HCT116 (cell line): Measurements from ENCODE around the gene DIAPH3. TPM values are rescaled to one million over a fixed set of nuclear protein-coding genes. Genes with fewer than 3 reads are reported as not detected.

Experiments used
- ATAC-seq: fragments of 200-7000 bp; cut with Tn5 transposase; 2 replicates; pipeline ENCODE4 v1.9.1; 2020; ENCODE audit warnings: mild to moderate bottlenecking, moderate library complexity
- BruUV-seq: library from RNA; stranded (reverse); fragments of 400-500 nt; replicated peaks from 2 replicates; lab custom pipeline; 2021; lab: Mats Ljungman, UMichigan
- CTCF ChIA-PET: fragments of 300-600 bp; sonication (Branson Sonifier 250); formaldehyde crosslinking; loops from one replicate; lab custom pipeline; 2021; ENCODE audit warnings: antibody characterized with exemption; lab: Charles Lee
- POLR2A ChIA-PET: fragments of 300-600, 350-600 bp; sonication (Branson Sonifier 250); formaldehyde crosslinking; loops from one replicate; lab custom pipeline; 2021; ENCODE audit warnings: antibody characterized with exemption; lab: Charles Lee
- RAD21 ChIA-PET, 2 experiments: fragments of 300-600 bp; sonication (Branson Sonifier 250); formaldehyde crosslinking; loops; one replicate each; lab custom pipeline; 2023; ENCODE audit warnings: low total read pairs in 2 of 2; ENCODE audit not compliant: uncharacterized antibody in 2 of 2, unreplicated experiment in 2 of 2, low non-redundant PET in 1 of 2; lab: Charles Lee
- DNase-seq: peaks from one replicate; pipeline ENCODE4 v3.0.0-alpha.2; 2010; ENCODE audit warnings: low read depth, low spot score
- H2AFZ ChIP-seq: fragments of 200-600 bp; shearing (Covaris generic), sonication (generic); 2 replicates; pipeline ENCODE4 v1.6.1; 2017; ENCODE audit warnings: low read depth, mixed run types, mixed read lengths, antibody characterized with exemption, low read length; ENCODE audit not compliant: poor library complexity, severe bottlenecking
- H3K27ac ChIP-seq: 2 replicates; pipeline ENCODE4 v1.5.1; 2012; ENCODE audit warnings: low read depth, low read length
- H3K27me3 ChIP-seq: fragments of 200-600 bp; sonication (generic); 2 replicates; pipeline ENCODE4 v1.6.1; 2016; ENCODE audit warnings: mixed run types, low read length, mixed read lengths; ENCODE audit not compliant: insufficient read depth
- H3K36me3 ChIP-seq, 2 experiments: fragments of 200-500 bp in 1 of 2; fragments of 200-600 bp in 1 of 2; sonication (Bioruptor generic) in 1 of 2; sonication (generic) in 1 of 2; 2 replicates each; pipeline versions ENCODE4 v1.5.1 to v1.6.1; 2014 to 2016; ENCODE audit warnings: low read length in 2 of 2, inconsistent platforms in 1 of 2, mixed read lengths in 1 of 2, mixed run types in 1 of 2; ENCODE audit not compliant: insufficient read depth in 2 of 2, control insufficient read depth in 1 of 2
- H3K4me1 ChIP-seq, 2 experiments: fragments of 200-600 bp in 1 of 2; sonication (generic) in 1 of 2; 2 replicates each; pipeline versions ENCODE4 v1.5.1 to v1.6.1; 2012 to 2017; ENCODE audit warnings: low read length in 2 of 2, inconsistent platforms in 1 of 2, mild to moderate bottlenecking in 1 of 2, mixed read lengths in 1 of 2, mixed run types in 1 of 2, moderate library complexity in 1 of 2; ENCODE audit not compliant: insufficient read depth in 2 of 2, control insufficient read depth in 1 of 2
- H3K4me2 ChIP-seq: fragments of 200-600 bp; sonication (generic); 2 replicates; pipeline ENCODE4 v1.6.1; 2017; ENCODE audit warnings: mixed run types, low read length, mixed read lengths
- H3K4me3 ChIP-seq, 2 experiments: fragments of 200-600 bp in 1 of 2; sonication (generic) in 1 of 2; replicated peaks in 1 of 2; 2 replicates each; pipeline ENCODE4 v1.5.1; 2011 to 2016; ENCODE audit warnings: low read length in 2 of 2, control low read depth in 1 of 2, low read depth in 1 of 2, mild to moderate bottlenecking in 1 of 2, mixed read lengths in 1 of 2, mixed run types in 1 of 2
- H3K79me2 ChIP-seq: fragments of 200-600 bp; sonication (generic); 2 replicates; pipeline ENCODE4 v1.6.1; 2017; ENCODE audit warnings: mild to moderate bottlenecking, mixed run types, low read length, moderate library complexity, mixed read lengths; ENCODE audit not compliant: insufficient read depth
- H3K9ac ChIP-seq: fragments of 200-600 bp; sonication (generic); 2 replicates; pipeline ENCODE4 v1.6.1; 2016; ENCODE audit warnings: low read length, mixed read lengths
- H3K9me2 ChIP-seq: fragments of 200-600 bp; sonication (generic), shearing (Covaris generic); 2 replicates; pipeline ENCODE4 v1.6.1; 2017; ENCODE audit warnings: mixed run types, mild to moderate bottlenecking, moderate library complexity; ENCODE audit not compliant: insufficient read depth
- H3K9me3 ChIP-seq, 2 experiments: fragments of 200-500 bp in 1 of 2; fragments of 200-600 bp in 1 of 2; sonication (Bioruptor generic) in 1 of 2; sonication (generic) in 1 of 2; 2 replicates each; pipeline ENCODE4 v1.6.1; 2014 to 2017; ENCODE audit warnings: low read length in 2 of 2, mixed read lengths in 2 of 2, inconsistent platforms in 1 of 2, low read depth in 1 of 2, mild to moderate bottlenecking in 1 of 2, mixed run types in 1 of 2, moderate library complexity in 1 of 2; ENCODE audit not compliant: control insufficient read depth in 1 of 2, insufficient read depth in 1 of 2
- H4K20me1 ChIP-seq: fragments of 200-600 bp; sonication (generic), shearing (Covaris generic); 2 replicates; pipeline ENCODE4 v1.6.1; 2017; ENCODE audit warnings: mixed run types, mild to moderate bottlenecking, moderate library complexity; ENCODE audit not compliant: insufficient read depth
- EZH2phosphoT487 ChIP-seq: fragments of 200-600 bp; IDR thresholded peaks from 2 replicates; pipeline ENCODE4 v1.6.1; 2018; ENCODE audit warnings: antibody characterized with exemption, borderline replicate concordance
- MAX ChIP-seq: IDR thresholded peaks from 2 replicates; pipeline ENCODE4 v1.6.1; 2012
- POLR2A ChIP-seq: IDR thresholded peaks from 2 replicates; pipeline ENCODE4 v1.7.0; 2011; ENCODE audit warnings: borderline replicate concordance; ENCODE audit not compliant: insufficient read depth, insufficient read length; ENCODE audit errors: extremely low read depth
- REST ChIP-seq: IDR thresholded peaks from 2 replicates; pipeline ENCODE4 v1.6.1; 2012; ENCODE audit warnings: low read depth
- TCF7L2 ChIP-seq: IDR thresholded peaks from 2 replicates; pipeline ENCODE4 v1.7.0; 2011; ENCODE audit warnings: borderline replicate concordance, inconsistent platforms; ENCODE audit not compliant: insufficient read depth, insufficient read length; ENCODE audit errors: extremely low read depth
- YY1 ChIP-seq: IDR thresholded peaks from 2 replicates; pipeline ENCODE4 v1.6.1; 2011; ENCODE audit warnings: low read length, low read depth, moderate library complexity, mild to moderate bottlenecking; ENCODE audit not compliant: insufficient replicate concordance; ENCODE audit errors: extremely low read depth
- ZFX ChIP-seq: fragments of 450-650 bp; IDR thresholded peaks from 2 replicates; pipeline ENCODE4 v1.6.1; 2017
- ZNF274 ChIP-seq: fragments of 200-500 bp; sonication (Bioruptor generic); IDR thresholded peaks from 2 replicates; pipeline ENCODE4 v1.6.1; 2014; ENCODE audit warnings: mild to moderate bottlenecking, low read depth, low read length, inconsistent platforms
- intact Hi-C: fragments of 100-400 bp; cut with micrococcal nuclease; formaldehyde crosslinking; loops from 2 replicates; pipeline ENCODE4 v1.10.0; 2022
- total RNA-seq: library from RNA; stranded (reverse); gene quantifications from one replicate; pipeline ENCODE4 v1.2.1, GENCODE V29; 2021; ENCODE audit not compliant: unreplicated experiment
- TF ChIP-seq, protein P1 (sequence below): IDR thresholded peaks from 2 replicates; pipeline ENCODE4 v1.6.1; 2012

DIAPH3 gene
- total RNA-seq, 1 experiment from 2014 or later: 22.8 TPM

GRCh38 chr13:60135344-60135743, 28.4 kb downstream of the DIAPH3 start:
- no peak for ATAC-seq
- H3K4me1 ChIP-seq: no peaks in the 10 kb centered on the region
- ChIA-PET RAD21 (no interaction called here), POLR2A (no interaction called here), CTCF (no interaction called here)
- H3K36me3 ChIP-seq: no peaks in the 10 kb centered on the region
- no peaks in the 10 kb centered on the region for H3K27me3 ChIP-seq
- H3K27ac ChIP-seq: no peak overlapping the region
- no peak overlapping the region for H3K4me3 ChIP-seq
- TF ChIP-seq EZH2phosphoT487: no peak
- no peak for TF ChIP-seq YY1
- no peak for TF ChIP-seq POLR2A
- TF ChIP-seq, protein P1, sequence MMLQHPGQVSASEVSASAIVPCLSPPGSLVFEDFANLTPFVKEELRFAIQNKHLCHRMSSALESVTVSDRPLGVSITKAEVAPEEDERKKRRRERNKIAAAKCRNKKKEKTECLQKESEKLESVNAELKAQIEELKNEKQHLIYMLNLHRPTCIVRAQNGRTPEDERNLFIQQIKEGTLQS: no peak
- TF ChIP-seq REST: no peak
- no peak for TF ChIP-seq ZFX
- no peak for TF ChIP-seq TCF7L2
- TF ChIP-seq ZNF274: no peak
- no peak for TF ChIP-seq MAX
- no peaks in the 10 kb centered on the region for H3K9me3 ChIP-seq
- no peak overlapping the region for H3K4me2 ChIP-seq
- no peaks in the 10 kb centered on the region for H3K9me2 ChIP-seq
- BruUV-seq: no TSS peak
- H2AFZ ChIP-seq: no peak overlapping the region
- no peaks in the 10 kb centered on the region; the same call in 1 of the 2 replicates for H4K20me1 ChIP-seq
- no peak overlapping the region for H3K9ac ChIP-seq
- H3K79me2 ChIP-seq: peaks cover 67% of the 10 kb centered on the region
- intact Hi-C loops: no loop called here
- no peak for DNase-seq
